Amygdala (tissue), 56 donors: ENCODE data around the gene KCNIP4.

ENCODE experiments used
- DNase-seq, 56 donors: peaks; one replicate each; lab custom pipeline; 2025; lab: John Stamatoyannopoulos, UW

KCNIP4 gene

GRCh38 chr4:20723019-20723418 is 1225.6 kb downstream of the KCNIP4 start:
- DNase-seq: no peak

GRCh38 chr4:20711335-20711734 is 1237.2 kb downstream of the KCNIP4 start:
- DNase-seq: no peak

GRCh38 chr4:20700007-20700761 is 1248.4 kb downstream of the KCNIP4 start, which contains the start of gene PACRGL:
TSS of gene PACRGL (plus strand) at chr4:20700458. CDS start at chr4:20704482, 4,024 bp downstream.
- peak; percentile 41 to 96 (median 86) for DNase-seq

- DNase-seq: no peak
Observed at GRCh38 chr4:20698820-20699219, 1249.8 kb downstream of the KCNIP4 start.

GRCh38 chr4:20698382-20698781 is 1250.2 kb downstream of the KCNIP4 start:
- no peak for DNase-seq

GRCh38 chr4:20696815-20697214 is 1251.8 kb downstream of the KCNIP4 start:
- no peak for DNase-seq

- no peak for DNase-seq
Observed at GRCh38 chr4:20687864-20688263, 1260.7 kb downstream of the KCNIP4 start.

GRCh38 chr4:20684852-20685763 is 1263.5 kb downstream of the KCNIP4 start:
- no peak for DNase-seq

- no peak for DNase-seq
Observed at GRCh38 chr4:20683766-20684165, 1264.8 kb downstream of the KCNIP4 start.

- no peak for DNase-seq
Observed at GRCh38 chr4:20682853-20683252, 1265.7 kb downstream of the KCNIP4 start.

- no peak for DNase-seq
Observed at GRCh38 chr4:20681271-20681670, 1267.3 kb downstream of the KCNIP4 start.

- no peak for DNase-seq
Observed at GRCh38 chr4:20680736-20681135, 1267.8 kb downstream of the KCNIP4 start.

- no peak for DNase-seq
Observed at GRCh38 chr4:20679951-20680350, 1268.6 kb downstream of the KCNIP4 start.
